IPS DF 4.7 (cell line): Measurements from ENCODE around the gene CEP152.
"Not testable (repeated sequence)": the region's sequence is repeated elsewhere in the genome, so short reads cannot be mapped to it uniquely, and the experiment has no call there.

Experiments
- DNase-seq: peaks from one replicate; pipeline ENCODE4 v3.0.0-alpha.2; 2013; ENCODE audit warnings: low spot score; ENCODE audit errors: extremely low read depth

Gene CEP152

DNA sequence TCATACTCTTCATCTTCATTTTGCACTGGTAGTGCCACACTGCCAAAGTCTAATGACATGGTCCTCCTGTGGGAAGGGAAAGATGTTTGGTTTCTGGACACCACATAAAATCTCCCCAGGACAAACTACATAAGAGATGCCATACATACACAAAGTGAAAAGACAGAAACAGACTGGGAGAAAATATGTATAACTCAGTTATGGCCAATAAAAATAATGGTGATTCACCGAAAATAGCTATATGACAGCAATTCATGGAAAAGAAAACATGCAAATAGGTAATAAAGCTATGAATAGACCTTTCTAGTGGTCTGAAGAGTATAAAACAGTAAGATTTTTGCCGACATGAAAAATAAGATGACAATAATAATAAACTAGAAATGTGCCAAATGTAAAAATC lies 5.3 kb downstream of the CEP152 start:
- DNase-seq = no peak

DNA sequence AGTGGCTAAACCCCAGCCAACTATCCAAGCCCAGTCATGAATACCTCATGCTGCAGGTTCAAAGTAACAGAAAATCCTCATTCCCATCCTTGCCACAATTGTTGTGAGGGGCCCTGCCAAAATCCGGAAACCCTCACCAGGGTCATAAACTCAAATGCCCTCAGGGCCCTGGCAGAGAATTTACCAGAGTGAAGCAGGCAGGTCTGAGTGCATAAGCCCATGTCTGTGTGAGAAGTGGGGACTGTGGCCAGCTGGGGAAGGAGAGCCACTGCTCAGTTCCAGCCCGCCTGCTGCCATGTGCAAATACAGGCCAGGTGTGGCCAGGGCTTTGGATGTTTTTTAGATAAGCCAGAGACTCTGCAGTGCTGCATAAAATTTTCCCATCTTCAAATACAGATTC lies 7.0 kb downstream of the CEP152 start:
- DNase-seq = no peak

DNA sequence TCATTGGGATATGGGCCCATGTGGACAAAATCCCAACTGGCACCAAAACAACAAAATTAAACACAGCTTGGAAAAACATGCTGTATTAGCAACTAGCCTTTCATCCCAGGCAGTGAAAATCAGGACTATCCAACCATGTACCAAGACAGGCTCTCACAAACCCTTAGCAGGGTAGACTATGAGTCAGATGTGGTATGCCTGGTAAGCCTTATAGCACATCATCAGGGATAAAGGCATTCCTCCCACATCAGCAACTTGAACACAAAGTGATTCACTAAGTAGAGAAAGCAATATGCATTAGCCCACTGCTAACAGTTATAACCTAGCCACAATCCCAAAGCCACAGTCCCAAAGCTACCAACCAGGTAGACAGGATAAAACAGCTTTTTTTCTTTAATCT lies 8.0 kb downstream of the CEP152 start:
- no peak for DNase-seq

DNA sequence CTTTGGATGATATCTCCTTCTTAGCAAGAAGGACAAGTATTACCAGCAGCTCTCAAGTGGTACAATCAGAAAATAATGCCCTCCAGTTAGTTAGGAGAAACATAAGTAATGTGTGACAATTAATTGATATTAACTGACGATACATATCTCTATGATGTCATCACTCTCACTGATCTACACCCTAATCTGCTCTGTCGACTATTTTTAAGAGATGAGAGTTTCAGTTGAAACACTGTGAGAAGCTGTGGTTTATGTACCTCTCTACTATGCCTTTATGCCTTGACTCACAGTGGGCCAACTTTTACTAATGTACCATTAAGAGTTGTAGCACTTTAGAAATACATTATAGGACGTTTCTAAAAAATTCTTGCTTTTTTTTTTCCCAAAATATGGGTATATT lies 8.6 kb downstream of the CEP152 start:
- no peak for DNase-seq

DNA sequence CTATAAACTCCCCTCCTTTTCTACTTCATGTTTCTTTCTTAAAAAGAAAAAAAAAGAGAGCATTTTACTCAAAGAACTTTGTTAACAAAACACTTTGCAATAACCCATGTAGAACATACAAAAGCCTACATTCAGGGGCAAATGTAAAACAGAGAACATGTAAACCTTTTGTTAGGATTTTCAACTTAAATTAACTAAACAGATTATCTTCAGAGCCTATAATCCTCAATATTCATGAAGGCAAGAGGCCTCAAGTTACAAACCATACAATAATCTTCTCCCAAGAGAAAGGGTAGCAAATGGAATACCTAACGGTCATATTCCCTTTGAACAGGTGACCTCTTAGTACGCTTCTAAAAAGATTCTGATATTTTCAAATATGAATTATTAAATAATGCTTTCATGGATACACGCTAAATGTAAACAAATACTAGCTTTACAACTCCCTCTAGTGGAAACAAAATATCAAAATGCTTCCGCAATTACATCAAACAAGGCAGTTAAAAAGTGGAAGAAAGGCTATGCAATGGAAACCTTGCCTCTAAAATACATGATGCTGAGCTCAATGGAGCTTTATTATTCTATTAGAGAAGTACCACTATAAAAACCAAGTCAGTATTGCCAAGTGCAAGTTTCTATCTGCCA lies 9.9 kb downstream of the CEP152 start:
- no peak for DNase-seq

DNA sequence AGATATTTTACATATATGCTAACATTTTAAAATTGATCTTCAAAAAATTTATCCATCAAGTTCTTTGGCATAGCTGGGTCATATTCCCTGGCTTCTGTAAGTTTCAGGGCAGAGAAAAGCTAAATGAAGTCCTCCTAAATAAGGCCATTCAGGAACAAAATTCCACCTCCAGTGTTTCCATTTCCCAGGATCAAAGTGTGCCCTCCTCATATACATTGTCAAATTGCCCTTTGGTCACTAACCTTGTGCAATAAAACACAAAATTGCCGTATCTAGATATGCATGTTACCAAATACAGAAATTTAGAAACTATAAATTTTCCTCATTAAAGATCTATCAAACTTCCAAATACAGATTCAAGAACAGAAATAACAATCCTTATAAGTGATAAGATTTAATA lies 10.6 kb downstream of the CEP152 start:
- no peak for DNase-seq

DNA sequence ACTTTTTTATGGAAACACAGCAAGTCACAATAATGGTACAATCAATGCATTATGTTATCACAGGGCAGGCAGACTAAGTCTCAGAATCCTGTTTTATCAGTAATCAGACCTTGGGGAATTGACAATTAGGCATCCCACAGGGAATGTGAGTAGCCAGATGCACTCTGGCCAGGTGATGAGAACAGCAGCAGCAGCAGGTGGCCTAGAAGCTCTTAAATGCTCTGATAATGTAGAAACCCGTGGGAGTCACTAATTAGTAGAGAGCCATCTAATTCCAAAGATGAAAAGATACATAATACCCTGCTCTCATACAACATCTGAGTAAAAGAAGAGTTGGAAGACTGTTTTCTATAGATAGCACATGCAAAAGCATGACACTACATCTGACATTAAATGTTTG lies 12.6 kb downstream of the CEP152 start:
- no peak for DNase-seq

DNA sequence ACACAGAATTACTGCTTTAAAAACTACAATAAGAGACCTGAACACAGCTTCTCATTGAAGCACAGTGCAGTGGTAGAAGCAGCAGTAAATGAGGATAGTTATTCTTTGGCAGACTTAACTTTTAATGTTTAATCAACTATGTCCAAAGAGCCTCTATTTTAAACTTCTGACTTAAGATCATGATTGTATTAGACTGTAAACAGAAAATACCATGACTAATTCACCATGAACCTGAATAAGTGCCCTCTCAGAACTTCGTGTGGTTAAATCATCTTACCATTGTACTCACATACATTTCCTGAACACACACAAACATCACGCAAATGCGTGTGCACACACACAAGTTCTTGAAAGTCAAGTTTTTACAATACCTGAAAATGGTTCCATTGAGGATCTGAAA lies 13.9 kb downstream of the CEP152 start:
- no peak for DNase-seq

DNA sequence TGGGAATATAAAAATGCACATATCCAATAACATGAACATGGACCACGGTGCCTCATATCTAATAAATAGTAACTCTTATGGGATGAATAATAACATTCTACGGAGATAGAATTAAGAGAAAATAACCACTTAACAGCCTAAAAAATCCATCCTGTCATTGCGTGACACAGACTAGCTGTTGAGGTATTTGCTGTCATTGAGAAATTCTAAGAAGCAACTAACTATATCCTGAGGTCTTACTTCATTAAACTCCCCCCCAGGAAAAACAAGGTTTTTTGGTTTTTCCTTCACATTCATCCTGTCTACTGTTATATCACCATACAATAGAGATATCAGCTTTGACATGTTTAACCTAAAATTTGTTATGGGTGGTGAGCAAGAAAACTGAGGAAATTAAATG lies 14.3 kb downstream of the CEP152 start:
- no peak for DNase-seq

DNA sequence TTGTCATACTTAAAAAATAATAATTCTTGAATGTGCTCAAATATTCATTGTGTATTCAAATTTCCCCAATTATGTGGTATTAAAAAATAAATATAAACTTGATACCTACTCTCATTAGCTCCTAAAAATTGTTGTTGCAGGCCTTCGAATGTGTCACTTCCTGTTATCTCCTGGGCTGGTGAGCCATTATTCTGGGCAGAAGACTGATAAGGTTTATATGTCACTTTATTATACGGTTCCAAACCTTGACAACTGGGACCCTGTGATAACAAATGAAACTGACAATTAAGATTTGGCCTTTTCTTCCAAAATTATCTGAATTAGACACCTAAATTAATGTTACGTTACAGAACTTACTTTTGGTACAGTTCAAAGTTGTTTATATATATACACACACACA lies 15.0 kb downstream of the CEP152 start:
- no peak for DNase-seq

DNA sequence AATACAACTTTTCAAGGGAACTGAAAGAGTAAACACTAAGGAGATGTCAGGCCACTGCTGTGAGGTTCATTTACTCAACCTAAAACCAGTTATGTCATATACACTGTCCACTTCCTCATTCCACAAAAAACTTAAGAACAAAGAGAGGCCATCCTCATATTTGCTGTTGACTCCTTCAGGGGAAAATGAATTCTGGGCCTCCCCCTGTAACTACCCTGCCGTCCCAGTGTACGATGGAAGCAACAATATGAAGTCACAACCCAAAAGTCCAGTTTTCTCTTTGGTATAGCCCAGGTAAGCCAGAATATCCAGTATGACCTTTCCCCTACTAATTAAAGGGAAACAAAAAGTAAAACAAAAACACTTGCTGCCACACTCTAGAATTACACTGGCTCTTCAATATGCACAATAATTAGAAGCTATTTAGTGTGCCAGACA lies 16.2 kb downstream of the CEP152 start:
- DNase-seq = no peak

DNA sequence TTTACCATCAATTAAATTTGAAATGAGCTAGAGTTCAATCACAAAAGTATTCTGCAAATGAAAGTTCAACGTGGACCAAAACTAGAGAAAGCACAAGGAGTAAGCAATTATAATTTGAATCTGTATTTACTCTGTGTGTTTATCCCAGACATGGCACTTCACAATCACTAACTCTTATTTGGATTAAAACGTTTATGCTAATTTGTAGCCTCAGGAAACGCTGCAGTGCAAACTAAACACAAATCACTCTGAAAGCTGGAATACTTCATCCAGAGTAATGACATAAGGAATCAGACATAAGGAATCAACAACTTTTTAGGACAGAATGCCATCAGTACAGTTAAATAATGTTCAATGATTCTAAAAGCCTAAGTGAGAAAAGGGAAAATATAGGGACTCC lies 18.5 kb downstream of the CEP152 start:
- no peak for DNase-seq

DNA sequence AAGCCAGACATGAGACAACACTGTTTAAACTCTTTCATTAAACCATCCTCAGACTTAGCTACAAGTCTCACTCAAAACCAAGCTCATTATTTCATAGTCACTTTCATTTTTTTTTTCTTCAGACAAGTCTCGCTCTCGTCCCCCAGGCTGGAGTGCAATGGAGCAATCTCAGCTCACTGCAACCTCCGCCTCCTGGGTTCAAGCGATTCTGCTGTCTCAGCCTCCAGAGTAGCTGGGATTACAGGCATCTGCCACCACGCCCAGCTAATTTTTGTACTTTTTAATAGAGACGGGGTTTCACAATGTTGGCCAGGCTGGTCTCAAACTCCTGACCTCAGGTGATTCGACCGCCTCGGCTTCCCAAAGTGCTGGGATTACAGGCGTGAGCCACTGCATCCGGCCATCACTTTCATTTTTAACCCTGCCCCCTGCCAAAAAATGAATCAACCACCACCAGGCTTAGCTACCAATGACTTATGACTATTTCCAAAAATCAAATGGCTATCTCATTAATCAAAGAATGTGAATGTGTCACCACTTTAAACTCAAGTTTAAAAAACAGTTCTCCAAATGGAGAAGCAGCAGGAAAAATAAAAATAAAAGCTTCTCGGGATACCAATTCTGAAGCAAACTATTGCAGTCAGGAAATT lies 20.3 kb downstream of the CEP152 start:
- not testable (repeated sequence) for DNase-seq

DNA sequence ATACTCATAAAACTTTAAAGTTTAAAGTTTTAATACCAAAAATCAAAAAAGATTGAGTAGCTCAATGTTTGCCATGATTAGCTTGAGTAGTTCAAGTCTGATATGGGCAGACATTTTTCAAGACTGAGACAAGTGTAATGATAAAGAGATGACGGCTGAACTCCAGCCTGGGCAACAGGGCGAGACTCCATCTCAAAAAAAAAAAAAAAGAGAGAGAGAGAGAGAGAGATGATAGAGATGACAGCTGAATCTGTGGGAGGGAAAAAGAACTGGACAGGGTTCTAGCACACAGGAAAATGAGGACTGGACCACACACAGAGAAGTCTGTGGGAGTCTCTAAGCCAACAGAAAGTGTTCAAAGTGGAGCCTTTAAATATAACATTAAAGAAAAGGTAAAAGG lies 25.2 kb downstream of the CEP152 start:
- no peak for DNase-seq

DNA sequence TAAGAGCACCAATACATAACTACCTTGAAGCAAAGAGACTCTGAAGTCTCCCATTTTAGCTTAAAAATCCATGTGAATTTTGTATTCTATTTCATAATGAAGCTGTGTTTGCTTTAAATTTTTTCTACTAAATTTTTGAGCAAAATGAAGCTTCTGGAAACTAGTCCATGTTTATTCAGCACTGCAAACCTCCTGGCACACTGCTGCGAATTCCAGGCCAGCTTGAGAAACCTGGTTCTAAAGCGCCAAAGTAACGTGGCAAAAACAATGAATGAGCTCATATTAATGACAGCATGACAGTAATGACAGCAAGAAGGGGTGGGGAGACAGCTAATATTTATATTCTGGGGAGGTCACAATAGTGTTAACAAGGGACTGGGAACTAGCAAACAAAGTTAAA lies 25.7 kb downstream of the CEP152 start:
- DNase-seq = no peak

DNA sequence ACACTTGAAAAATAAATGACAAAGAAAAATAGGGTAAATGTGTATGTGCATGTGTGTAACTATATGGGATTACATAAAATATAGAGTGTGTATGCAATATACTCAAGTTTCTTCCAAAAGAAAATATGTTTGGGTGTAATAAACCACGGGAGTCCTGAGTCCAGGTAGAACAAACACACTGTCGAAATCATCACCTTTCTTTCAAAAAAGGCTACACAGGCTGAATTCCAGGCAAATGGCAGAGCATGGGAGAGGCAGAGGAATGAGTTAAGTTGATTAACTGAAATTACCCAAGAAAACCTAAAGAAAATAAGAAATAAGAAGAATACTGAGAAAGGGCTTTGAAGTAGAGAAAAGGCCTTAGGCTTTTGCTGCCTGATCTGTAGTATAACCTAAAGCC lies 26.1 kb downstream of the CEP152 start:
- DNase-seq = no peak

DNA sequence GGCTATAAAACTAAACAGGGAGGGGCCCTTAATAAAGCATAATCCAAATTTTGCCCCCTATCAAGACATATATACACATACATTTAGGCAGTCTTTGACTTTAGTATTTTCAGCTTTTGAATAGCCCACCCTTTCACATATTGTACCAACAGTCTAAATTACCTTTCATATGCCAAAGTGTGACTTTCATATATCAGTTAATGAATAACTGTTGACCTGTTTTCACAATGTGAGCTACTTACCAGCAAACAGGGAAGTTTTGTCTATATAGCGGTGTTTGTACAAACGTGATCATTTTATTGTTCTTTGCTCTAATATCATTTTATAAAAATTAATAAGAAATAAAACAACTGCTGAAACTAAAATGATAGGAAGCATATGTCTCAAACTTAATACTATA lies 28.0 kb downstream of the CEP152 start:
- no peak for DNase-seq

DNA sequence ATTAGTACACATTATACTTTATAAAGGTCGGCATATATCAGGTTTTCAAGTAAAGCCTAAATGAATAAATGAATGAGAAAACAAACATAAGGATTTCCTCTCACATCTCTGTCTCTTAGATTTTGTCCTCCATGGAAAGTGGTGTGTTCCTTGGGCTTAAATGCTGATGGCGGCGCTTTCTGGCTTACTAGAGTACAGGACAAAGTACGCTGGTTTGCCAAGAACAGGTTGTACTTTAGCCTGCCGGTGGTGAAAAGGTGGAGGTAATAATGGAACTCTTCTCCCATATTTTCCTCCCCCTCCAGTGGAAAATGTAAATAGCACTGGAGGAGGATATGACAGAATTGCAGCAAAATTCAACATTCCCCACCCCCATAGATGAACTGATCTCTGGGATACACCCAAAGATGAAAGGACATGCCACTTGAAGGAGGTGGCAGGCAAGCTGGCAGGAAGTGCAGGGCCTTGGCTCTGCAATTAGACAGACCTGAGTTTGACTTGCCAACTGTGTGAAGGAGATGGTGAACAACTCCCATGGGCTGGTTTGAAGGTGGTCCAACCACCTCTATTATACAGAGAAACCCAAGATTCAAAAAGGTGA lies 29.3 kb downstream of the CEP152 start:
- DNase-seq = no peak

DNA sequence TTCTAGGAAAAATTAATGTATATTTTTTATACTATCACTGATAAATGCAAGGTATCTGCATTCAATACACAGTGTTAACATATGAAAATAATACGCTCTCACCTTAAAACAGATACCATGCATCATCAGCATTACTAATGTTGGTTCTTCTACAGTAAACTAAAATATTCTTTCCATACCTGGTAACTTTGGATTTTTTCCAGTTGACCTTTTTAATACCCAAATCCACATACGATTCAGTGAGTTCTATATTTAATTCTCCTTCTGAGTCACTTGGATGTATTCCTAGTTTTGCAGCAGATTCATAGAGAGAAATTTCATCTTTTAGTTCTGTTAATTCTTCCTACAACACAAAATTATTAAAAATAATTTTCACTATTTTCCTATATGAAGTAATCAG lies 29.9 kb downstream of the CEP152 start:
- DNase-seq = no peak

DNA sequence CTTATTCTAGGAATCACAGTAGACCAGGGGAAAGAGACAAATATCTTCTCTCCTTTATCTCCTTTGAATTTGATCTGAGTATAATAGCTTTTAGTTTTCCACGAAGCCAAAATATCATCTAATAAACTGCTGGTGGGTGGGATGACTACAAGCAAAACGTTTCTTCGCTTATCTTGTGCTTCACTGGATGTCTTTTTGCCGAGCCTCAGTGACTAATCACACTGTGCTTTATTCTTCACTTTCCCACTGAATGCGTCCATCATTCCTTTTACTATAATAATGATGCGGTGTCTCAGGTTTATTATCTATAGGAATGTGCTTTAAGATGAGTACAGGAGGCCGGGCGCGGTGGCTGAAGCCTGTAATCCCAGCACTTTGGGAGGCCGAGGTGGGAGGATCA lies 32.5 kb downstream of the CEP152 start:
- no peak for DNase-seq

DNA sequence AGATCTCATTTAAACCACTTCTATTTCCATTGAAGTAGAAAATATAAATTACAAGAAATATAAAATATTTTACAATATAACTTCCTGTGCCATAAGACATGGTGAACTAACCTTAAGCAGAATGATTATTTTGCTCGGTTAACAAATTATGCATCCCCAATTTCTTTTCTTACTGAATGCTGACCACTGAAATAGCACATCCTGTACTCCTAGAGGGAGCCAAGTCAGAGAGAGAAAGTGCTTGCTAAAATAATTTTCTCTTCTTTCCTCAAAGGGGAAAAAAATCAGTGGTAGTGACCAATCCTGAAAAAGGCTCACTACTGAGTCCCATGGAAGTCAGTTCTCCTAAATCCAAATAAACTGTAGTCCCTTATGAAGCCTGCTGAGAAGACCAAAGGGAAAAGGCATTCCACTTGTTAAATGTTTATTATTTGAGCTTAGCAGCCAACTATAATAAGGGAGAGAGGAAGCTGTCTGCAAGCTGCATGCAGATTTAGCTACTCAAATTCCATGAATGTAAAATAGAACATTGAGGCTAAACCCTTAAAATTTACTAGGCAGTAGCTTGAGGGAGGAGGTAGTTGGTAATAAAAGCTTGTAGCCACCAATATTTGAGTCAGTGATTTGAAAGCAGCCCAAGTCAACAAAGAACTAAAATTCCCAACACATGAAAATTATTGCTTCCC lies 33.1 kb downstream of the CEP152 start:
- DNase-seq = no peak

DNA sequence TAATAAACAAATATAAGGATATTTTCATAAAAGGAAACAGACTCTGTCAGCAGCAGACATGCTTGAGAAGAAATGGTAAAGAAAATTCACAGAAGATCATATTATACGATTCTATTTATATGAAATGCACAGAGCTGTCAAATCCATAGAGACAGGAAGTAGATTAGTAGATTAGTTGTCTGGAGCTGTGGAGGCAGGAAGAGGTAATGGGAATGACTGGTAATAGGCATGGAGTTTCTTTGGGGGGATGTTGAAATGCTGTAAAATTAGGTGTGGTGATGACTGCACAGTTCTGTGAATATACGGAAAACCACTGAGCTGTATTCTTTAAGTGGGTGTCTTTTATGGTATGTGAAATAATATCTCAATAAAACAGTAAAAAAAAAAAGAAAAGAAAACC lies 35.3 kb downstream of the CEP152 start:
- DNase-seq = no peak

DNA sequence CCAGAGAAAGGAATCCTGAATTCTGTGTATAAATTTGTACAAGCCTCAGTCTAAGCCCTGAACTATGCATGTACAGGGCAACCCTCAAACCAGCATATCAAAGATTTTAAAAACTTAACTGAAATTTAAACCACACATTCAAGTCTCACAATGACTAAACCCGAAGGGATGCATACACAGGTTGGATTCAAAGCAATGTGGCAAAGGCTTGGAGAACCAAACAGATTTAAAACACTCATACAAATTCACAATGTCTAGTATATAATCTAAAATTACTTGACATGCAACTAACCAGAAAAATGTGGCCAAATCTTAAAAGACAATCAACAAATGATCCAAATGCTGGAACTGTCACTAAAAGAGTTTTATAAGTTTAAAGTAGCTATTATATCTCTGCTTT lies 36.4 kb downstream of the CEP152 start:
- DNase-seq = no peak
